Nephron (organoid): Measurements from ENCODE around the gene INA.

Source experiments
- H3K27ac Mint-ChIP-seq, 3 experiments: 2 replicates each; pipeline ENCODE4 v1.8.0; 2020; ENCODE audit warnings: mixed read lengths in 3 of 3, mild to moderate bottlenecking in 2 of 3, moderate library complexity in 1 of 3
- H3K27me3 Mint-ChIP-seq: 2 replicates; pipeline ENCODE4 v1.8.0; 2021; ENCODE audit warnings: low read depth, mild to moderate bottlenecking, moderate library complexity, mixed read lengths
- H3K36me3 Mint-ChIP-seq: 2 replicates; pipeline ENCODE4 v1.8.0; 2020; ENCODE audit warnings: low read depth, mixed read lengths
- H3K4me1 Mint-ChIP-seq: 2 replicates; pipeline ENCODE4 v1.8.0; 2020; ENCODE audit warnings: mixed read lengths
- H3K4me3 Mint-ChIP-seq, 3 experiments: 2 replicates each; pipeline ENCODE4 v1.8.0; 2020; ENCODE audit warnings: mild to moderate bottlenecking in 3 of 3, mixed read lengths in 3 of 3, moderate library complexity in 2 of 3
- H3K9me3 Mint-ChIP-seq: 2 replicates; pipeline ENCODE4 v1.8.0; 2020; ENCODE audit warnings: mixed read lengths
- TF ChIP-seq, protein P1 (sequence below), 3 experiments: fragments of 200-600 bp; sonication (generic); IDR thresholded peaks; one replicate each; pipeline ENCODE4 v1.5.0; 2021; ENCODE audit warnings: antibody characterized with exemption in 3 of 3; ENCODE audit not compliant: unreplicated experiment in 3 of 3

The INA gene

DNA sequence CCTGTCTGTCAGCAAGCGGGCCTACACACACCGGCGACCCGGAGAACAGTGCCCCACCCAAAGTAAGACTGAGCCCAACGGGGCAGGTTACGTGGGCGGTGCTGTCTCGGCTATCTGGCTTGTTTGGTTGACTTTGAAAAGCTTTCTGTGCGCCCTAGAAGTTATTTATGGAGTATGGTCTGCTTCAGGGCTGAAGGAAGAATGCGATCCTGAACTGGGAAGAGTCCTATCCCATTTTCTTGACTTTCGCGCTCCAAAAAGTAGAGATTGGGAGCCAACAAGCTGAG is 1.5 kb downstream of the INA start:
- Mint-ChIP-seq H3K4me1 (peaks cover 16% of the 10 kb centered on the region), H3K27ac (no peak overlapping the region), H3K36me3 (peaks cover 5% of the 10 kb centered on the region), H3K27me3 (peaks cover 79% of the 10 kb centered on the region), H3K4me3 (peak overlapping the region; percentile 77 to 87 (median 83)), H3K9me3 (peaks cover 6% of the 10 kb centered on the region)
- TF ChIP-seq, protein P1, sequence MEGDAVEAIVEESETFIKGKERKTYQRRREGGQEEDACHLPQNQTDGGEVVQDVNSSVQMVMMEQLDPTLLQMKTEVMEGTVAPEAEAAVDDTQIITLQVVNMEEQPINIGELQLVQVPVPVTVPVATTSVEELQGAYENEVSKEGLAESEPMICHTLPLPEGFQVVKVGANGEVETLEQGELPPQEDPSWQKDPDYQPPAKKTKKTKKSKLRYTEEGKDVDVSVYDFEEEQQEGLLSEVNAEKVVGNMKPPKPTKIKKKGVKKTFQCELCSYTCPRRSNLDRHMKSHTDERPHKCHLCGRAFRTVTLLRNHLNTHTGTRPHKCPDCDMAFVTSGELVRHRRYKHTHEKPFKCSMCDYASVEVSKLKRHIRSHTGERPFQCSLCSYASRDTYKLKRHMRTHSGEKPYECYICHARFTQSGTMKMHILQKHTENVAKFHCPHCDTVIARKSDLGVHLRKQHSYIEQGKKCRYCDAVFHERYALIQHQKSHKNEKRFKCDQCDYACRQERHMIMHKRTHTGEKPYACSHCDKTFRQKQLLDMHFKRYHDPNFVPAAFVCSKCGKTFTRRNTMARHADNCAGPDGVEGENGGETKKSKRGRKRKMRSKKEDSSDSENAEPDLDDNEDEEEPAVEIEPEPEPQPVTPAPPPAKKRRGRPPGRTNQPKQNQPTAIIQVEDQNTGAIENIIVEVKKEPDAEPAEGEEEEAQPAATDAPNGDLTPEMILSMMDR (IDR thresholded peaks at IDR 0.05; ENCODE audit: unreplicated experiment in 3 of 3), result no peak

DNA sequence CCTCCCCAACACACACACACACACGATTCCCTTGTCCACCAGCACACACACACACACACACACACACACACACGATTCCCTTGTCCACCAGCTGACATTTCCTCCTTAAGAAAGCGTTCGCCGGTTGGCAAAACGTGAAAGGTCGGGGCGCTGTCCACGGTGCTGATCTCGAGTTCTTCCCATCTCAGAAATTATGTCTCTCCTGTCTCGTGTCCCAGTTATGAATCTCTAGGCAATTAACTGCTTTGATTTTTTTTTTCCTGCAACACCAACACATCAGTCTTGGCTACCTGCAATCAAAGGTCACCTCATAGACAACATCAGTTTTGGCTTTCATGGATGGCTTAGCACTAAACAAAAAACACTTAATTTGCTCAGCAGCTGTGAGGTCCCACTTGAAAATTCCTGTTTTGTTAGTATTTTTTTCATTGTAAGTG is 1.9 kb downstream of the INA start:
- TF ChIP-seq, protein P1 (IDR thresholded peaks at IDR 0.05; ENCODE audit: unreplicated experiment in 3 of 3), result no peak
- peaks cover 6% of the 10 kb centered on the region for H3K9me3 Mint-ChIP-seq
- peaks cover 5% of the 10 kb centered on the region for H3K36me3 Mint-ChIP-seq
- peaks cover 16% of the 10 kb centered on the region for H3K4me1 Mint-ChIP-seq
- no peak overlapping the region for H3K27ac Mint-ChIP-seq
- H3K4me3 Mint-ChIP-seq, result peak overlapping the region; percentile 77 to 87 (median 83)
- H3K27me3 Mint-ChIP-seq, result peaks cover 75% of the 10 kb centered on the region

DNA sequence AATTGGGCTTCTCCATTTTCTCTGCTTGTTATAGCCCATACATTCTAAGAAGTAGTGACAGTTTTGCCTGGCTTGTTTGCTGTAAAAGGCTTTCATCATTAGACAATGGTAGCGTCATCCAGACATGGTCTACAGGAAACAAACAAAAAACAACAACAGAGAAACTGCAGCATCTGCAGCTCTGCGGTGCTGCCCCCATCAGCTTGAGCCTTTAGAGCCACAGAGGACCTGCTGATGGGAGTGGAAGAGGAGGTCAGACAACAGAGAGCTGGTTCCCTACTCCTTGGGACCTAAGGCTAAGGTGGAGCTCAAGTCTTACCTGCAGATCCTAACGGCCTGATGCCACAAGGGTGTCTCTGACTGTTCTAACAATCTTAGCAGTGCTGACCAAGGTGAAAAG is 3.1 kb downstream of the INA start:
- H3K4me1 Mint-ChIP-seq, result peaks cover 16% of the 10 kb centered on the region
- TF ChIP-seq, protein P1 (IDR thresholded peaks at IDR 0.05; ENCODE audit: unreplicated experiment in 3 of 3), result no peak

DNA sequence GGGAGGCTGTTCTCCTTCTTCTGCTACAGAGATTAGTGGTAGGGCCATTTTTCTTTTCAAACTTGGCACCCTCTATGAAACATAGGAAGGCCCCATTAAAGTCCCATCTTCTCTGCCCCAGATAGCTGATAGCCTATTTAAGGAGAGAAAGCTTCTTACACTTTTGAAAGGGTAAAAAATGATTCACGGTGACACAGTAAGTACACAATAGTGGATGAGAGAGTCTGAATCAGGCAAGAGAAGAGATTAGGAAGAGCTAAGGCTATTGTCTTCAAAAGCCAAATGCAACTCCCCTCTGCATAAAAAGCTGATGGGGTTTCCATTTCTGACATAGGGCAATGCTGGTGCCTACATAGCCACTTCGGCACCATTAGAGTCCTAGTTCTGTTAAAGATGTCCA is 3.6 kb downstream of the INA start:
- H3K9me3 Mint-ChIP-seq, result peaks cover 6% of the 10 kb centered on the region
- peaks cover 71% of the 10 kb centered on the region for H3K27me3 Mint-ChIP-seq
- H3K27ac Mint-ChIP-seq, result no peak overlapping the region
- H3K4me3 Mint-ChIP-seq, result peak overlapping the region in 1 of 3 experiments; percentile 13
- peaks cover 5% of the 10 kb centered on the region for H3K36me3 Mint-ChIP-seq
- H3K4me1 Mint-ChIP-seq, result peaks cover 16% of the 10 kb centered on the region
- TF ChIP-seq, protein P1 (IDR thresholded peaks at IDR 0.05; ENCODE audit: unreplicated experiment in 3 of 3), result no peak

More for the DNA sequence above, 3.1 kb downstream of the INA start:
- Mint-ChIP-seq H3K27ac (no peak overlapping the region), H3K4me3 (peak overlapping the region in 1 of 3 experiments; percentile 61), H3K36me3 (peaks cover 5% of the 10 kb centered on the region), H3K27me3 (peaks cover 76% of the 10 kb centered on the region), H3K9me3 (peaks cover 6% of the 10 kb centered on the region)

DNA sequence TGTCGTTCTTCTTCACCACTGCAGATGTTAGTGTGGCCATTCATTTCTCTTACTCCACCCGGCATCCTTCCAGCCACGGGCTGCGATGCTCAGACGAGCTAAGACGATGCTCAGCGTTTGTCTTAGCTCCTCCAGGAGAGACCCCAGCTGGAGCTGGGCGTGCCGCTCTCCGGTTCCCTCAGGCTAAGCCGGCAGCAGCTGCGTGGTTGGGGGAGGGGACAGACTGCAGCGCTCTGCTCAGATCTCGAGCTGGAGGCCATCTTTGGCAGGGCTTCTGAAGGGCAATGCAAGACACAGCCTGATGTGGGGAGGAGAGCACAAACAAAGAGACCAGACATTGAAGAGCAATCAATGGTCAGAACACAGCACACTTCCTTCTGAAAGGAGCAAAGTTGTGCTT is 4.8 kb downstream of the INA start:
- Mint-ChIP-seq H3K36me3 (peaks cover 5% of the 10 kb centered on the region), H3K4me1 (peaks cover 16% of the 10 kb centered on the region), H3K27ac (peak overlapping the region in 1 of 3 experiments; percentile 71), H3K4me3 (peak overlapping the region; percentile 15 to 58 (median 26)), H3K9me3 (peaks cover 6% of the 10 kb centered on the region), H3K27me3 (peaks cover 59% of the 10 kb centered on the region)
- TF ChIP-seq, protein P1 (IDR thresholded peaks at IDR 0.05; ENCODE audit: unreplicated experiment in 3 of 3), result no peak

DNA sequence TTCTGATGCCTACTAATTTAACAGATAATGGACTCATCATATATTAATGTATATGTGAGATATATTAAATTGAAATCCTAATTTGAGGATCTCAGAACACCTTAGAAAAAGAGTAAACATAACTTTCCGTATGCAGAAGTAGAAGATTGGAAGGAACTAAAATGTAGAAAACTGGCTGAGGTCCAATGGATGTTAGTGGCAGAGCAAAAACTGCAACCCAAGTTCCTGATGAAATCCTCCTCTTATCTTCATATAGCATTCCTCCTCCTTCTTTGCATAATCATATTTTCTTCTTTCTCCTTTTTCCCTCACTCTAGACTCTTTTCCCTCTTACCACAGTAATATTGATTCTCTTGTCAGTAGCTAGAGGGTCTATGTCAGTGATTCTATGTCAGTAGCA is 6.0 kb downstream of the INA start:
- Mint-ChIP-seq H3K4me3 (no peak overlapping the region), H3K4me1 (peaks cover 16% of the 10 kb centered on the region), H3K36me3 (peaks cover 5% of the 10 kb centered on the region), H3K27me3 (peaks cover 49% of the 10 kb centered on the region), H3K9me3 (peaks cover 6% of the 10 kb centered on the region), H3K27ac (no peak overlapping the region)
- TF ChIP-seq, protein P1 (IDR thresholded peaks at IDR 0.05; ENCODE audit: unreplicated experiment in 3 of 3), result no peak
